Erythroblast (primary cell): ENCODE data around the gene YTHDF2.

Experiments used
- GATA1 ChIP-seq: IDR thresholded peaks from 2 replicates; pipeline ENCODE4 v1.6.1; 2011; ENCODE audit warnings: low read depth, mild to moderate bottlenecking, control low read depth, low read length, moderate library complexity
- POLR2A ChIP-seq: IDR thresholded peaks from 2 replicates; pipeline ENCODE4 v1.6.1; 2011; ENCODE audit warnings: mild to moderate bottlenecking, low read length

GRCh38 chr1:28735961-28736449 is 735 bp upstream of the YTHDF2 start:
- no peak for TF ChIP-seq POLR2A
- TF ChIP-seq GATA1, result no peak
